ENCODE data around the gene TAS2R14.

TAS2R14 gene, protein sequence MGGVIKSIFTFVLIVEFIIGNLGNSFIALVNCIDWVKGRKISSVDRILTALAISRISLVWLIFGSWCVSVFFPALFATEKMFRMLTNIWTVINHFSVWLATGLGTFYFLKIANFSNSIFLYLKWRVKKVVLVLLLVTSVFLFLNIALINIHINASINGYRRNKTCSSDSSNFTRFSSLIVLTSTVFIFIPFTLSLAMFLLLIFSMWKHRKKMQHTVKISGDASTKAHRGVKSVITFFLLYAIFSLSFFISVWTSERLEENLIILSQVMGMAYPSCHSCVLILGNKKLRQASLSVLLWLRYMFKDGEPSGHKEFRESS

DNA sequence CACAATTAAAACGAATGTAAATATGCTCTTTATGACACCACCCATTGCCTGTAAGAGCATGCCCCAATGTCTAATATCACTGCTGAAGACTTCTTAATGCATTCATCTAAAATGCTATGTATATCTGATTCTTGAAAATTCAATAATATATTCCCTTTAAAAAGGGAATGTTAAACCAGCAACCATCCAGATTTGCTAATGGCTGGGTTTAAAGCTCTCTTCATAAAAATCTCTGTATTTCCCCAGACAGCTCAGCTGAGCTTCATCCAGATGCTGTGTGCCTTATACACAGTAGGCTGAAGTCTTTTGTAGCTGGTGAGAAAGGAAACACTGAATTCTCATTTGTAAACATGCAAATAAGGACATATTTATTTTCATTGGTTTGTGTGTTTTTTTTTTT, at the start of gene TAS2R14:
Gene TAS2R14, minus strand, starts transcription at position 101 of the 400 bp plus-strand sequence. Its CDS starts 56 bp downstream, at position 45.
- no peak for DNase-seq

DNA sequence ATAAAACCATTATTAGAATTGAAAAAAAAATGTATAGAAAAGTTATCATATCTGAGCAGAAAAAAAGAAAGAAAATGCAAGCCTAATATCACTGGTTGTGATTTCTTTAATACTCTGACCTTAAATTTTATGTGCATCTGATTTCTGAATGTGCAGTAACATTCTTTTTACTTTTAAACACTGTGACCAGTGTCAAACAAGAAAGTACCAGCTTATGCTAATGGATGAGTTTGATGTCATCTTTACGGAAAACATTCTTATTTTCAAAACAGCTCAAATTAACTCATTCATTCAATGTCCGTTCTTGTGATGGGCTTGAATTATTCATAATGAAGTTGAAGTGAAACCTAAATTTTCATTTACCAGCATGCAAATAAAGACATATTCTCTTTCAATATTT, 47.7 kb upstream of the TAS2R14 start, which contains the start of gene TAS2R50:
Gene TAS2R50, minus strand, starts transcription at position 101 of the 400 bp plus-strand sequence. Its CDS starts 52 bp downstream, at position 49.
- DNase-seq = no peak

DNA sequence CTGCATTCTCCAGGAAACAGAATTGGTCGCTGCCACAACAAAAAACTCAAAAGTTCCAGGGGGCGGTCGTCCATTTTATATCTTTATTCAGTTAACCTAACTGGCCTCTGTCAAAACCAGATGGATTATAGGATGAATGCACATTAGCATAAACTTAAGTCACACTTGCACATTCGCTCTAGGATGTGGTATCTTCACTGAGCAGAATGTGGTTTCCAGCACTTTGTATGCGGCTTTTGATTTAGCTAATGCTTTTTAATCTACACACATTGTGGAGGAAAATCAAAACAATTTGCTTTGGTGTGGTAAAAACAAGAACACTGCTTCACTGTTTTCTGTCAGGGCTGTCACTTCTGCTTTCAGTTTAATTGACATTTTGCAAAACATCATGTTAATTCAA, 43.2 kb upstream of the TAS2R14 start:
- DNase-seq = peak; percentile 11

DNA sequence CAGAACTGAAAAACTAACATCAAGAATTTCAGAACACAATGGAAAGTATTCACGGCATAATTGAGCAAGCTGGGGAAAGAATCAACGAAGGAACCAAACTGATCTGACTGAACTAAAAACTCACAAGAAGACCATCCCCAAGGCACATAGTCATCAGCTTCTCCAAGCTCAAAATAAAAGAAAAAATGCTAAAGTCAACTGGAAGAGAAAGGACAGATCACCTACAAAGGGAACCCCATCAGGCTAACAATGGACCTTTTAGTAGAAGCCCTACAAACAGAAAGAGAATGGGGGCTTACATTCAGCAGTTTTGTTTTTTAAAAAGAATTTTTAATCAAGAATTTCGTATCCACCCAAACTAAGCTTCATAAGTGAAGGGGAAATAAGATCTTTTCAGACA, 35.9 kb upstream of the TAS2R14 start:
- no peak for DNase-seq

DNA sequence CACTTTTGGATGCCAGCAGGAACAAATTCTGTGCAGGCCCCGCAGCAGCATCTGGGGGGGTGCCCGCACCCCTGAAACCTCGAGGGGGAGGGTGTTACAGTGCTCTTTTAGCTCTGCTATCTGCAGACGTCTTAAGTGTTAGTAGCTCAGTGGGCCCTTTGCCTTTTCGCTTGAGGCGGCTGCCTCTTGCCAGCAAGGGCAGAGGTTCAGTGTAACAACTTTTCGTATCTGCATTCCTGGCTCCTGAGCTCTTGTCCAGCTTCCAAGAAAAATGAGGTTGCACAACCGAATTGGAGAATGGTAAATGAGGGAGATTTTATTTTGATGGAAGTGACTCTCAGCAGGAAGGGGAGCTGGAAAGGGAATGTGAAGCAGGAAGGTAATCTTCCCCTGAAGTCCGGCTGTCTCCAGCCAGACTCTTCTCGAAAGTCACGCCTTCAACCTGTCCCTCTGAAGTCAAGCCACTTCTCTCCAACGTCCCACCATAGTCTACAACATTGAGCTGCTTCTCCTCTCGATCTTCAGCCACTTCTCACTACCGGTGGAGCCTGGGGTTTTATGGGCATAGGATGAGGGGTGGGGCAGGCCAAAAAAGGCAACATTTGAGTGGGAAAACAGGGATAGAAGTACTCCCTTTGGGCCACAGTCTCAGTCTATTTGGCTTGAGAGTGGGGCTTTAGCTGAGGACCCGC, 29.8 kb upstream of the TAS2R14 start:
- DNase-seq = no peak

DNA sequence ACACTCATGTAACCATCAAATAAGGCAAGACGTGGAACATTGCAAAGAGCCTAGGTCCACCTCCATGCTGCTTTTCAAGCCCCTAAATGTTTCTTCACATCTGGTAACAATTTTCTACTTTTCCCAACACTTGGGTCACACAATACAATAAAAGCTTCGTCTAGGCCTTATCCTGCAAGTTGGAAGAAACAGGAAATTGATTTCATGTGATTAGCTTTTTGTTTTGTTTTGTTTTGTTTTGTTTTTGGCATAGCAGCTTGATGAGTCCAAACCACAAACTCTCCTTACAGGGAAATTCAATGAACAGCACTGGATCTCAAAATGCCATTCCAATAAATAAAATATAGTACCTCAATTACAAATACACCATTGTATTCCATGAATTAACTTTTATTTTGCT, 28.3 kb upstream of the TAS2R14 start:
- no peak for DNase-seq

DNA sequence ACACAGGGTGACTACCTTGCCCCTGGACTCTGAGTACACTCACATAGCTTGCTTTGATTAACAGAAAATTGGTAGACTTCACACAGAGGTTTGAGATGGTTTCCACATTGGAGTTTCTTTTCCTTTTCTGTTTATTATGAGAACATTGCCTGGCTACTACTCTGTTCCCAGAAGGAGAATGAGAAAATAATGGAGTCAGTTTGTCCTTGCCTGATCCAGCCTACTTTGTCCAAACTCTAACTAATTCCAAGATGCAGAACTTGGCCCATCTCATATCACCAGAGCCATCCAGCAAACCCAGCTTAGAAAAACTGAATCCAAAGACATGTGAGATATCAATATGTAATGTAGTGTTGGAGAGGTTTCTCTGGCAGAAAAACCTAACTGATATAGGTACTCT, 27.3 kb upstream of the TAS2R14 start:
- no peak for DNase-seq

DNA sequence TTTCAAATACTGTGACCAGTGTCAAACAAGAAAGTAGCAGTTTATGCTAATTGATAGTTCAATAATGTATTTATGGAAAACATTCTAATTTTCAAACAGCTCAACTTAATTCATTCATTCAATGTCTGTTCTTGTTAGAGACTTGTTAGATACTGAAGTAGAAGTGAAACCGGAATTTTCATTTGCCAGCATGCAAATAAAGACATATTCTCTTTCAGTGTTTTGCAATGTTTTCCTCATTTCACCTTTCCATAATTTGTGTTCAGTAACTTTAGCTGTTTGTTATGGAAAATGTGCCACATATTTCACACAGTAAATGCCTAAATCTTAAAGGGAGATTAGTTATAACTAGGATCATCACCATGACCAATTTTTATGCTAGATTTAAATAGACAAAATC, 26.4 kb upstream of the TAS2R14 start:
- no peak for DNase-seq

DNA sequence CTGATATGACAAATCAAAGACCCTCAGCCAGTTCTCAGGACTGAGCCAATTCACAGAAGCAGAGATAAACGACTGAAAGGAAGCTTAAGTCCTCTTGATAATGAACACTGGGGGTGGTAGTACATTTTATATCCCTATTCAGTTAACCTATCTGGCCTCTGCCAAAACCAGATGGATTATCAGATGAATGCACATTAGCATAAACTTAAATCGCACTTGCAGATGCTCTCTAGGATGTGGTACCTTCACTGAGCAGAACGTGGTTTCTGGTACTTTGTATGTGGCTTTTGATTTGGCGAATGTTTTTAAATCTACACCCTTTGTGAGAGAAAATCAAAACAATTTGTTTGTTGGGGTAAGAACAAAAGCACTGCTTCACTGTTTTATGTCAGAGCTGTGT, 21.1 kb upstream of the TAS2R14 start:
- peak; percentile 72 for DNase-seq

DNA sequence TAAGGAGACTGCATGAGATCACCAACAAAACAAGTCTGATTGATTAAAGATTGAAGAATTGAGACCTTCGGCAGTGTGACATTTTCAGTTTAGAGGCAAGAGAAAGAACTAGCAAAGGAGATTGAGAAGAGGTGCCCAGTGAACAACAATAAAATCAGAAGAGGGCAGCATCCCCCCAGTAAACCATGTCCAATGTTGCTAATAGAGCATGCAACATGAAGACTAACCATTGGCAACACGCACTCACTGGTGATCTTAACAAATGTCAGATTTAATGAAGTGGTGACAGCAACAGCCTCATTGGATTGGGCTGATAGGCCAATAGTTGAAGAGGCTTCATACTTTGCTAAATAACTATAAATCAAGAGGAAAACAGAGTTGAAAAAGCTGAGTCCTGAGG, 20.7 kb upstream of the TAS2R14 start:
- peak; percentile 72 for DNase-seq

DNA sequence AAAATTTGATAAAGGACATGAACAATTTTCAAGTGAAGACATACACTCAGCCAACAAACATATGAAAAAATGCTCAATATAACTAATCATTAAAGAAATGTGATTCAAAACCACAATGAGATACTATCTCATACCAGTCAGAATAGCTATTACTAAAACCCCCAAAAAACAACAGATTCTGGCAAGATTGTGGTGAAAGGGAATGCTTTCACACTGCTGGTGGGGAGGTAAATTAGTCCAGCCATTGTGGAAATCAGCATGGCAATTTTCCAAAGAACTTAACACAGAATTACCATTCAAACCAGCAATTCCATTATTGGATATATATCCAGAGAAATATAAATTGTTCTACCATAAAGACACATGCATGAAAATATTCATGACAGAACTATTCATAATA, 18.7 kb upstream of the TAS2R14 start:
- DNase-seq = no peak

DNA sequence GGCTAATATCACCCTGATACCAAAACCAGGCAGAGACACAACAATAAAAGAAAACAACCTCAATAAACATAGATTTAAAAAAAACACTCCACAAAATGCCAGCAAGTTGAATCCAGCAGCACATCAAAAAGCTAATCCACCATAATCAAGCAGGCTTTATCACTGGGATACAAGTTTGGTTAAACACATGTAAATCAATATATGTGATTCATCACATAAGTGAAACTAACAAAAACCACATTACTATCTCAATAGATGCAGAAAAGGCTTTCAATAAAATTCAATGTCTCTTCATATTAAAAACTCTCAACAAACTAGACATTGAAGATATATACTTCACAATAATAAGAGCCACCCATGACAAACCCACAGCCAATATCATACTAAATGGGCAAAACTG, 17.0 kb upstream of the TAS2R14 start:
- DNase-seq = no peak

DNA sequence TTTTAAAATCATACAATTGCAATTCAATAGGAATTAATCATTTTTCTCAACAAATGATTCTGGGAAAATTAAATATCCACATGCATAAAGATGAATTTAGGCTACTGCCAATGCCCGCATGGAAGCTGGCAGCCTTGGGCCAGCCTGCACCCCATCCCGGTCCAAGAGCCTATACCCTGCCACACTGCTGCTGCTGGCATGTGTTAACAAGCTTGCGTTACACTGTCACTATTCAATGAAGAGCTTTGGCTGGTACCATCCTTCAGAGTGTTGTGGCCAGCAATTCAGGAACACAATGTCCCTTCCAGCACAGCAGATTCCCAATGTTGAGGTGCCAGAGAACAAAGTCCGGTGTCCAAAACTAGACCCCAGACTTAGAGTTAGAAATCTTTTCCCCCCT, 13.6 kb upstream of the TAS2R14 start:
- DNase-seq = no peak

DNA sequence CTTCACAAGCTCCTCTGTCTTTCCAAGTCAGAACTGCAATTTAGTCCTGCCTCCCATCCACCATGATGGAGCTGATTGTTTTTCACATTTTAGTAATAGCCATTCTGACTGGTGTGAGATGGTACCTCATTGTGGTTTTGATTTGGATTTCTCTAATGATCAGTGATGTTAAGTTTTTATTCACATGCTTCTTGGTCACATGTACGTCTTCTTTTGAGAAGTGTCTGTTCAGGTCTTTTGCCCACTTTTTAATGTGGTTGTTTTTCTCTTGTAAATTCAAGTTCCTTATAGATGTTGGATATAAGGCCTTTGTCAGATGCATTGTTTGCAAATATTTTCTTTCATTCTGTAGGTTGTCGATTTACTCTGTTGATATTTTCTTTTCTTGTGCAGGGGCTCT, 4.1 kb upstream of the TAS2R14 start:
- no peak for DNase-seq

DNA sequence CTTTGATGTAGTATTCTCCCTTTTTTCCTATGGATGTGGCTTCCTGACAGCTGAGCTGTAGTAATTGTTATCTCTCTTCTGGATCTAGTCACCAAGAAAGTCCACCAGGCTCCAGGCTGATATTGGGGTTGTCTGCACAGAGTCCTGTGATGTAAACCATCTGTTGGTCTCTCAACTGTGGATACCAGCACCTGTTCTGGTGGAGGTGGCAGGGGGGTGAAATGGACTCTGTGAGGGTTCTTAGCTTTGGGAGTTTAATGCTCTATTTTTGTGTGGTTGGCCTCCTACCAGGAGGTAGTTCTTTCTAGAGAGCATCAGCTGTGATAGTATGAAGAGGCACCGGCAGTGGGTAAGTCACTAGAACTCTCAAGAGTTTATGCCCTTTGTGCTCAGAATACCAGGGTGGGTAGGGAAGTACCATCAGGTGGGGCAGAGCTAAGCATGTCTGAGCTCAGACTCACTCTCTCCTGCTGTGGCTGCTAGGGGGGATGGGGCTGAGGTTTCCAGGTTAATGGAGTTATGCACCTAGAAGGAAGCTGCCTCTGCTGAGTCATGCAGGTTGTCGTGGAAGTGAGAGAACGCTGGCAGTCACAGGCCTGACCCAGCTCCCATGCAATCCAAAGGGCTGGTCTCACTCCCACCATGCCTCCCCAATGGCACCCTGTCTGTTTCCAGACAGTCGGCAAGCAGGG, 3.0 kb upstream of the TAS2R14 start:
- no peak for DNase-seq

DNA sequence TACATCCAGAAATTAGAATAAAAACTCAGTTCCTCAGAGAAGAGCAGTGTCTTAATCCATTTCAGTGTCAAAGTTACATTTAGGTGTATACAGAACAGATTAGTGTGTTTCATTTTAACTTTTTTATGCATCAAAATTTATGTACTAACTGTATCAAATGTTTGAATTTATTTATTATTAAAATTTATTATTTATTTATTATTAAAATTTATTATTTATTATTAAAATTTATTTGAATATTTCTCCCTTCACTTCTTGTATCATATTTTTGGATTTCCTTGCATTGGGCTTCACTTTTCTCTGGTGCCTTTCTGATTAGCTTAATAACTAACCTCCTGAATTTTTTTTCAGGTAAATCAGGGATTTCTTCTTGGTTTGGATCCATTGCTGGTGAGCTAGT, 2.3 kb upstream of the TAS2R14 start:
- no peak for DNase-seq

DNA sequence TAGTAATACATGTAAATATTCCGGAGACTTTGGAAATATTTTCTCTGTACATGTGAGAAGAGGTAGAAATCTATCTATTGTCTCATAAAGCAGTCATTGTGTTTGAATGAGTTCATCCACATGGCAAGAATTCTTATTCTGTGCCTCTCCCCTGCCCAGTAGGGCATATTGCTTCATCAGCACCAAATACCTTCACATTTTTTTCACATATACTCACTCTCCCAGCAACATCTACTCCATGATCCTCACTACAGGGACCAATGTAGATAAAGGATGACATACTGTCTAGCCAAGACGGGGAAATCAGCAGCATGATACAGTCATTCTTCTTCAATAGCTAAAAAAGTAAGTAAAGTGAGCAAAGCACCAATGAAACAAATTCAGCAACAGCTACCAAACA, 1.3 kb upstream of the TAS2R14 start:
- DNase-seq = no peak

DNA sequence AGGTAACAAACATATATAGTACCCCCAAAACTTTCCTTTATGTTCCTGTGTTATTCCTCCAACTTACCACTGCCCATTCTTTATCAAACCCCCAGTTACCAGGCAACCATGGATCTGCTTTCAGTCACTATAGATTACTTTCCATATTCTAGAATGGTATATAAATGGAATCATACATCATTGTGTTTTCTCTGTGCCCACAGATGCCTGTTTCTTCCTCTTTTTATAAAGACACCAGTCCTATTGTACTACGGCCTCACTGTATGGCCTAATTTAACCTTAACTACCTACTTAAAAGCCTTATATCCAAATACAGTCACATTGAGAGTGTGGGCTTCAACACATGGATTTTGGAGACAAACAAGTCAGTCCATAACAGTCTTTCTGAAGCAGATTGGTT, 2.6 kb downstream of the TAS2R14 start:
- DNase-seq = peak; percentile 29

DNA sequence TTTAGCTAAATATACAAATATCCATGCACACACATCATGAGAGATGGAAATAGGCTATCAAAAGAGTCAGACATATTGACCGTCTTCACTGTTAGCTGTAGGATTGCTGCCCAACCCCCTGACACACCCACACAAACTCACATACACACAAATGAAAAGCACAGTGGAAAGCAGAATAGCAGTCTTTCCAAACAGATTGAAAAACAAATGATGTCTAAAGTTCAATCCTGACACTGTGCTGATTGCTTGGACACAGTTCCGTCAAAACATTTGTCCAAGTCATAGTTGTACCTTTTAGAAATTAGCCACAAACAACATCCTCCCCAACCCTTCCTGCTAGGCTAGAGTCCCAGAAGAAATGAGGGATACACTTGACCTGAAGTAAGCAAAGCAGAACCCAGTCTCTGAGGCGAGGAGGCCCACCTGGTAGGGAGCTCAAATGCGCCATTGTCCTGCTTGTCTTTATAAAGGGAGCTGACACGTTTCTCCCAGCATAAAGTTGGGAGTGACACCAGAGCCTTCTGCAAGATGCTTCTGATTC, 10.2 kb downstream of the TAS2R14 start, which contains the start of gene PRH2:
Gene PRH2, plus strand, starts transcription at position 491 of the 541 bp plus-strand sequence. Its CDS starts 38 bp downstream, at position 529.
- DNase-seq = no peak

DNA sequence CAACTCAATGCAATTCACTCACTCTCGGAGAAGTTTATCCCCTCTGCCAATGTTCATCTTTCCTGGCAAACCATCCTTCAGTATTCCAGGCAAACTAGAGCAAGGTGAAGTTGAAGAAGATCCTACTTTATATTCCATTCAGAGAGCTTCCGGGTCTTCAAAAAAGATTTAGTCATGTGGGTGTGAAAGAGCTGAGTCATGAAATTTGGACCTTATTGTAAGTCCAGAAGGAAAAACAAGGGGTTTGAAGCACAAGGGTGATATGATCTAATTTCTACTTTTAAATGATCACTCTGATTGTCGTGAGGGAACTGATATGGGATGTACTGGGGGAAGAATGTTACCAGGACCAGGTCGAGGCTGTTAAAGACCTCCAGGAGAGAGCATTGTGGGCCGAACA, 12.8 kb downstream of the TAS2R14 start:
- no peak for DNase-seq

DNA sequence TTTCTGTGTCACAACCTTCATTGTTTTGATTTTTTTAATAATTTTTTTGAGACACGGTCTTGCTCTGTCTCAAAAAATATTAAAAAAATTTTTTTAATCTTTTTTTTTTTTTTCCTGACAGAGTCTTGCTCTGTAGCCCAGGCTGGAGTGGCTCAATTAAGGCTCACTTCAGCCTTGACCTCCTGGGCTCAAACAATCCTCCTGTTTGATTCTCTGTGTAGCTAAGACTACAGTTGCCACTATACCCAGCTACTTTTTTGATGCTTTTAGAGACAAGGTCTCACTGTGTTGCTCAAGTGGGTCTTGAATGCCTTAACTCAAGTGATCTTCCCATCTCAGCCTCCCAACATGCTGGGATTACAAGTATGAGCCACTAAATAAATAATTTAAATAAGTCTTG, 19.3 kb downstream of the TAS2R14 start:
- no peak for DNase-seq

DNA sequence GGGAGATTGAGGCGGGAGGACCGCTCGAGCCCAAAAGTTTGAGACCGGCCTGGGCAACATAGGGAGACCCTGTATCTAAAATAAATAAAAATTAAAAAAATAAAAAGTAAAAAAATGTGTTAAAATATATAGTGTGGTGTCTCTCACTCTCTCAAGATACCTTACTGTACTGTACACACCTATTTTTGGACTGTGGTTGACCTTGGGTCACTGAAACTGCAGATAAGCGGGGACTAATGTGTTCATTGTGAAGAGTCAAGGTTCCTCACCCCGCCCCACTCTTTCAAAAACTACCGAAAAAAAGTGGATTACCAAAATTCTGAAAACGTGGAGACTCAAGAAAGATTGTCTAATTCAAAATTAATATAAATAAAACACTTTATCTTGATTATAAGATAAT, 28.7 kb downstream of the TAS2R14 start:
- DNase-seq = no peak

DNA sequence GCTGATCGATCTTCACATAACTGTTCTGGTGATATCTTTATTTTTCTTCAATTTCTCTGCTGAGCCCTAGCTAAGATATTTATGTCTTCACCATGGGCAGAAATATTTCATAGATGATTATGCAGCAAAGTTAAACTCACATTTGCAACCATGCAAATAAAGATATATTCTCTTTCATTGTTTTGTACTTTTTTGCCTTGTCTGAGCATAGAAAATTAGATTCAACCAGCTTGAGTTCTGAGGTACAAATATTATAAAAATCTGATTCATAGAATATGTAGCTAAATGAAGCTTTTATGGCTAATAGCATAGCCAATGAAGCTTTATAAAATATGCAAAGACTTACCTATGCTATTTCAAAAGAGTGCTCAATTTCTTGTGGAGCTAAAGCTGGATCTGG, 29.6 kb downstream of the TAS2R14 start, which contains the start of gene TAS2R13:
Gene TAS2R13, minus strand, starts transcription at position 101 of the 400 bp plus-strand sequence. CDS start 264 bp downstream, outside the sequence.
- DNase-seq = no peak
